ENCODE measurements around the gene UGT1A9. TPM values are rescaled to one million over a fixed set of nuclear protein-coding genes. Genes with fewer than 3 reads are reported as not detected.

The UGT1A9 gene
- total RNA-seq, 1 donor from 2014 or later: 0.10 TPM

GRCh38 chr2:233705911-233706506 is 34.3 kb downstream of the UGT1A9 start:
- TF ChIP-seq CTCF (IDR thresholded peaks at IDR 0.05): no peak
- Mint-ChIP-seq H3K4me3 (ENCODE audit: unreplicated experiment) (no peak overlapping the region), H3K27ac (ENCODE audit: unreplicated experiment) (peak overlapping the region; percentile 80), H3K9me3 (ENCODE audit: low read depth) (peaks cover 25% of the 10 kb centered on the region), H3K4me1 (ENCODE audit: low read depth) (peaks cover 57% of the 10 kb centered on the region), H3K36me3 (ENCODE audit: low read depth) (peaks cover 10% of the 10 kb centered on the region), H3K27me3 (ENCODE audit: low read depth) (no peaks in the 10 kb centered on the region)
- DNase-seq (ENCODE audit: low spot score): no peak

- no peak for DNase-seq (ENCODE audit: low spot score)
- Mint-ChIP-seq H3K36me3 (ENCODE audit: low read depth) (peaks cover 7% of the 10 kb centered on the region), H3K9me3 (ENCODE audit: low read depth) (peaks cover 21% of the 10 kb centered on the region), H3K27ac (ENCODE audit: unreplicated experiment) (peak overlapping the region; percentile 80), H3K27me3 (ENCODE audit: low read depth) (no peaks in the 10 kb centered on the region), H3K4me1 (ENCODE audit: low read depth) (peaks cover 63% of the 10 kb centered on the region), H3K4me3 (ENCODE audit: unreplicated experiment) (no peak overlapping the region)
- TF ChIP-seq CTCF (IDR thresholded peaks at IDR 0.05): no peak
Observed at GRCh38 chr2:233706720-233707119, 35.0 kb downstream of the UGT1A9 start.

GRCh38 chr2:233707940-233708644 is 36.4 kb downstream of the UGT1A9 start:
- no peak overlapping the region for H3K4me3 Mint-ChIP-seq (ENCODE audit: unreplicated experiment)
- DNase-seq (ENCODE audit: low spot score): no peak
- peaks cover 9% of the 10 kb centered on the region for H3K9me3 Mint-ChIP-seq (ENCODE audit: low read depth)
- H3K36me3 Mint-ChIP-seq (ENCODE audit: low read depth): peaks cover 5% of the 10 kb centered on the region
- peak overlapping the region; percentile 59 for H3K27ac Mint-ChIP-seq (ENCODE audit: unreplicated experiment)
- no peak for TF ChIP-seq CTCF (IDR thresholded peaks at IDR 0.05)
- H3K27me3 Mint-ChIP-seq (ENCODE audit: low read depth): no peaks in the 10 kb centered on the region
- H3K4me1 Mint-ChIP-seq (ENCODE audit: low read depth): peaks cover 61% of the 10 kb centered on the region

GRCh38 chr2:233708942-233709341 is 37.2 kb downstream of the UGT1A9 start:
- Mint-ChIP-seq H3K27ac (ENCODE audit: unreplicated experiment) (no peak overlapping the region), H3K9me3 (ENCODE audit: low read depth) (peaks cover 4% of the 10 kb centered on the region), H3K36me3 (ENCODE audit: low read depth) (peaks cover 2% of the 10 kb centered on the region), H3K4me1 (ENCODE audit: low read depth) (peaks cover 58% of the 10 kb centered on the region), H3K27me3 (ENCODE audit: low read depth) (no peaks in the 10 kb centered on the region), H3K4me3 (ENCODE audit: unreplicated experiment) (no peak overlapping the region)
- no peak for DNase-seq (ENCODE audit: low spot score)
- no peak for TF ChIP-seq CTCF (IDR thresholded peaks at IDR 0.05)

DNA sequence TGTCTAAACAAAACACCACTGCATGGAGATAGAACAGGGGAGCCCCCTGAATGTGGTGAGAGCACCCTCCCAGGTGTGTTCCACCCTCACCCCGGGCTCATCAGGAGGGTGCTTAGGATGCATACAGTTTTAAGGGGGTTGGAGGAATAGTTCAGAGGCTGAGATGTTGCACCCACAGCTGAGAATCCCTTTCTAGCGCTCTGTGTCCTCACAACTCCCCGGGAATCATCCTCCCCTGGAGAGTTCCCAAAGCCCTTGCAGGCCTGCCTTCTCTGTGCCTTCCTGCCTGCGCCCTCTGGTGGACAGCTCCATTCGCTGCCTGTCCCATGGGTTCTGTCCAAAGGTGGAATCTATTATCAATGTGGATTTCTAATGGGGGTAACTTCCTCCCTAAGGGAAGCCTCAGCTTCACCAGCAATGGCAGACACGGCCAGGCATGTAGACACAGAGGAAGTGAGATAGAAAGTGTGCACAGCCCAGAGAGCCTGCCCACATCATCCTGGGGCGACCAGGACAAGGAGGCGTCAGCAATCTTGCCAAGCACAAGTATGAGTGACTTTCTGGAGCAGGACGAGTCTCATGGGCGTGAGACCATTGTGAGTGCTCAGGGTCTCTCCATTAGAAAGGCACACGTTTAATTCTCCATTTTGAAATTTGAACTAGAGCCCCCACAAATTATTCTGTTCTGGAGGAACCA is 39.8 kb downstream of the UGT1A9 start:
- DNase-seq (ENCODE audit: low spot score): no peak
- peak; percentile 93 for TF ChIP-seq CTCF (IDR thresholded peaks at IDR 0.05)
- no peak overlapping the region for H3K27ac Mint-ChIP-seq (ENCODE audit: unreplicated experiment)
- no peaks in the 10 kb centered on the region for H3K9me3 Mint-ChIP-seq (ENCODE audit: low read depth)
- H3K27me3 Mint-ChIP-seq (ENCODE audit: low read depth): no peaks in the 10 kb centered on the region
- no peaks in the 10 kb centered on the region for H3K36me3 Mint-ChIP-seq (ENCODE audit: low read depth)
- no peak overlapping the region for H3K4me3 Mint-ChIP-seq (ENCODE audit: unreplicated experiment)
- H3K4me1 Mint-ChIP-seq (ENCODE audit: low read depth): peaks cover 43% of the 10 kb centered on the region
